LNCAP (cell line): ENCODE data around the gene ACAD10.

ENCODE experiments used
- CTCF ChIP-seq: fragments of 450-650 bp; IDR thresholded peaks from 2 replicates; pipeline ENCODE4 v1.5.1; 2017; ENCODE audit warnings: mild to moderate bottlenecking

Gene ACAD10

GRCh38 chr12:111788178-111788654 lies 102.4 kb downstream of the ACAD10 start:
- TF ChIP-seq CTCF: peak; percentile 65

- TF ChIP-seq CTCF: no peak
These were observed 103.9 kb downstream of the ACAD10 start for GRCh38 chr12:111789779-111790178.

DNA sequence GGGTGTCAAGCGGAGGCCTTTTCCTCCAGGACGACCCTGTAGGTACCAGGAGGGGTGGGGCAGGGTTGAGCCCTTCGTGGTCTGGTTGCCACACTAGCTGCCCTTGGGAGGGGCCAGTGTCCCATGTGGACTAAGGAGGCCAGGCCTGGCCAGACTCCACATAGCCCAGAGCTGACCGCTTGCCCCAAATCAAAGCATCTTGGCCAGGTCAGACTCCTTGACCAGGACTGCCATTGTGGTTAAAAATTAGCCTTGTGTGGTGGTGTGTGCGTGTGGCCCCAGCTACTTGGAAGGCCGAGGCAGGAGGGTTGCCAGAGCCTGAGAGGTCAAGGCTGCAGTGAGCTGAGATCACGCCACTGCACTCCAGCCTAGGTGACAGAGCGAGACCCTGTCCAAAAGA lies 105.7 kb downstream of the ACAD10 start:
- no peak for TF ChIP-seq CTCF

- TF ChIP-seq CTCF: no peak
These were observed 106.5 kb downstream of the ACAD10 start for GRCh38 chr12:111792155-111792855.

GRCh38 chr12:111792856-111793235 lies 107.0 kb downstream of the ACAD10 start:
- TF ChIP-seq CTCF: no peak

DNA sequence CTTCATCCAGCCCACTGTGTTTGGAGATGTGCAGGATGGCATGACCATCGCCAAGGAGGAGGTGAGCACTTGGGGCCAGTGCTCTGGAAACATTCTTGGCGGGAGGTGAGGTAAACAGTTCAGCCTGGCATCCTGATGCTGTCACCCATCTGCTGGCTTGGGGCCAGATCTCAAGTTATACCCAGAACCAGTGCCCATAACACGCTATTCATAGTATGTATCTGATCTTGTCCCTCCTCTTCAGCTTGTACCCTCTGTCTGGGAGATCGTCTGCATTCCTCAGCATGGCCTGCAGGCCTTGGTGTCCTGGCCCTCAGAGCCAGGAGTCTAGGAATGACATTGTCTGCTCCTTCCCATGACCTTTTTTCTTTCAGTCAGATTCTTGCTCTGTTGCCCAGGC lies 112.3 kb downstream of the ACAD10 start:
- TF ChIP-seq CTCF: no peak

DNA sequence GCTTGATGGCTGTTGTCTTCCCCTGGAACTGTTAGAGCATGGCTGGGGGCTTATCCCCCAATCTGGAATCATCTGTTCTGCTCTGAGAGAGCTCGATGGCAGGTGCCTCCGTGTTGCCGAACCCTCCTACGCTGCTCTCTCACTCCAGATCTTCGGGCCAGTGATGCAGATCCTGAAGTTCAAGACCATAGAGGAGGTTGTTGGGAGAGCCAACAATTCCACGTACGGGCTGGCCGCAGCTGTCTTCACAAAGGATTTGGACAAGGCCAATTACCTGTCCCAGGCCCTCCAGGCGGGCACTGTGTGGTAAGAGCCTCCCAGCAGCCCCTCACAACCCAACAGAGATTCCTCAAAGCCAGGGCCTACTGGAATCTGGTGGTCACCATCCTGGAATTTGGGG lies 113.9 kb downstream of the ACAD10 start:
- TF ChIP-seq CTCF: no peak
